GM19023 (cell line): ENCODE results near the gene AMPD1.

Experiments
- ATAC-seq: cut with Tn5 transposase; IDR thresholded peaks from one replicate; pipeline ENCODE4 v1.9.1; 2021; ENCODE audit warnings: mild to moderate bottlenecking, moderate library complexity; ENCODE audit not compliant: unreplicated experiment

Gene AMPD1

GRCh38 chr1:114700036-114700600 lies 4.8 kb upstream of the AMPD1 start:
- no peak for ATAC-seq

GRCh38 chr1:114696810-114697209 lies 1.5 kb upstream of the AMPD1 start:
- no peak for ATAC-seq

- no peak for ATAC-seq
Observed at GRCh38 chr1:114694540-114695310, 621 bp downstream of the AMPD1 start.

- no peak for ATAC-seq
Observed at GRCh38 chr1:114692947-114693346, 2.4 kb downstream of the AMPD1 start.

GRCh38 chr1:114691061-114691460 lies 4.3 kb downstream of the AMPD1 start:
- ATAC-seq = no peak

GRCh38 chr1:114690148-114690547 lies 5.2 kb downstream of the AMPD1 start:
- no peak for ATAC-seq

GRCh38 chr1:114688526-114688925 lies 6.8 kb downstream of the AMPD1 start:
- no peak for ATAC-seq

- no peak for ATAC-seq
Observed at GRCh38 chr1:114685851-114686250, 9.5 kb downstream of the AMPD1 start.

GRCh38 chr1:114677691-114678090 lies 17.7 kb downstream of the AMPD1 start:
- ATAC-seq = no peak

GRCh38 chr1:114676115-114676514 lies 19.2 kb downstream of the AMPD1 start:
- ATAC-seq = no peak

GRCh38 chr1:114671939-114672275 lies 23.4 kb downstream of the AMPD1 start:
- ATAC-seq = no peak

- no peak for ATAC-seq
Observed at GRCh38 chr1:114671011-114671938, 24.1 kb downstream of the AMPD1 start.

GRCh38 chr1:114670083-114671010 lies 25.0 kb downstream of the AMPD1 start:
- peak; percentile 99 for ATAC-seq

- ATAC-seq = peak; percentile 65
Observed at GRCh38 chr1:114669562-114670082, 25.7 kb downstream of the AMPD1 start, which contains the start of gene DENND2C. TSS of gene DENND2C (minus strand) at chr1:114670049. CDS start at chr1:114625984, 44,065 bp downstream.

GRCh38 chr1:114668784-114669561 lies 26.4 kb downstream of the AMPD1 start:
- ATAC-seq = no peak

- no peak for ATAC-seq
Observed at GRCh38 chr1:114668373-114668772, 27.0 kb downstream of the AMPD1 start.

GRCh38 chr1:114666954-114667353 lies 28.4 kb downstream of the AMPD1 start:
- no peak for ATAC-seq

GRCh38 chr1:114660238-114660637 lies 35.1 kb downstream of the AMPD1 start:
- ATAC-seq = no peak

GRCh38 chr1:114651893-114652292 lies 43.5 kb downstream of the AMPD1 start:
- no peak for ATAC-seq
